ENCODE results near the gene DOK4.
A peak's percentile ranks its signal among the peaks of the same experiment; 100 is the strongest.

Gene DOK4

GRCh38 chr16:57525761-57526160 is 39.5 kb upstream of the DOK4 start:
- TF ChIP-seq CTCF (IDR thresholded peaks at IDR 0.05; ENCODE audit: unreplicated experiment in 3 of 3): no peak
- H3K4me3 Mint-ChIP-seq: peak overlapping the region in 1 of 3 experiments; percentile 18
- H3K27ac Mint-ChIP-seq: peak overlapping the region in 2 of 3 experiments; percentile 14 to 76
- H3K9me3 Mint-ChIP-seq: no peaks in the 10 kb centered on the region
- peaks cover 26% of the 10 kb centered on the region for H3K27me3 Mint-ChIP-seq (ENCODE audit: low read depth)
- peaks cover 14% of the 10 kb centered on the region for H3K4me1 Mint-ChIP-seq
- H3K36me3 Mint-ChIP-seq (ENCODE audit: low read depth): peaks cover 32% of the 10 kb centered on the region

- no peak for TF ChIP-seq CTCF (IDR thresholded peaks at IDR 0.05; ENCODE audit: unreplicated experiment in 3 of 3)
- H3K9me3 Mint-ChIP-seq: no peaks in the 10 kb centered on the region
- no peak overlapping the region for H3K27ac Mint-ChIP-seq
- no peak overlapping the region for H3K4me3 Mint-ChIP-seq
- peaks cover 8% of the 10 kb centered on the region for H3K27me3 Mint-ChIP-seq (ENCODE audit: low read depth)
- H3K4me1 Mint-ChIP-seq: no peaks in the 10 kb centered on the region
- peaks cover 29% of the 10 kb centered on the region for H3K36me3 Mint-ChIP-seq (ENCODE audit: low read depth)
Observed at GRCh38 chr16:57522960-57523359, 36.7 kb upstream of the DOK4 start.

GRCh38 chr16:57519796-57520360 is 33.6 kb upstream of the DOK4 start:
- no peak overlapping the region for H3K4me3 Mint-ChIP-seq
- no peaks in the 10 kb centered on the region for H3K4me1 Mint-ChIP-seq
- H3K36me3 Mint-ChIP-seq (ENCODE audit: low read depth): peaks cover 45% of the 10 kb centered on the region
- no peaks in the 10 kb centered on the region for H3K27me3 Mint-ChIP-seq (ENCODE audit: low read depth)
- TF ChIP-seq CTCF (IDR thresholded peaks at IDR 0.05; ENCODE audit: unreplicated experiment in 3 of 3): peak; percentile 94 to 96 (median 95)
- H3K9me3 Mint-ChIP-seq: no peaks in the 10 kb centered on the region
- no peak overlapping the region for H3K27ac Mint-ChIP-seq

- peaks cover 50% of the 10 kb centered on the region for H3K36me3 Mint-ChIP-seq (ENCODE audit: low read depth)
- no peaks in the 10 kb centered on the region for H3K9me3 Mint-ChIP-seq
- H3K4me3 Mint-ChIP-seq: no peak overlapping the region
- peaks cover 2% of the 10 kb centered on the region for H3K27me3 Mint-ChIP-seq (ENCODE audit: low read depth)
- no peak for TF ChIP-seq CTCF (IDR thresholded peaks at IDR 0.05; ENCODE audit: unreplicated experiment in 3 of 3)
- H3K27ac Mint-ChIP-seq: no peak overlapping the region
- H3K4me1 Mint-ChIP-seq: peaks cover 3% of the 10 kb centered on the region
Observed at GRCh38 chr16:57518922-57519321, 32.6 kb upstream of the DOK4 start.

GRCh38 chr16:57518520-57518919 is 32.2 kb upstream of the DOK4 start:
- TF ChIP-seq CTCF (IDR thresholded peaks at IDR 0.05; ENCODE audit: unreplicated experiment in 3 of 3): no peak
- H3K36me3 Mint-ChIP-seq (ENCODE audit: low read depth): peaks cover 53% of the 10 kb centered on the region
- no peaks in the 10 kb centered on the region for H3K9me3 Mint-ChIP-seq
- peaks cover 7% of the 10 kb centered on the region for H3K4me1 Mint-ChIP-seq
- peaks cover 3% of the 10 kb centered on the region for H3K27me3 Mint-ChIP-seq (ENCODE audit: low read depth)
- no peak overlapping the region for H3K27ac Mint-ChIP-seq
- H3K4me3 Mint-ChIP-seq: no peak overlapping the region
